Mucosa of stomach (tissue), 1 donor: Measurements from ENCODE around the gene MYO7B.

ENCODE experiments used
- H3K27me3 ChIP-seq: one replicate; pipeline ENCODE4 v1.7.0; 2013; ENCODE audit warnings: mild to moderate bottlenecking, low read length; ENCODE audit not compliant: control insufficient read depth, insufficient read depth
- H3K36me3 ChIP-seq: one replicate; pipeline ENCODE4 v1.7.0; 2013; ENCODE audit warnings: low read length; ENCODE audit not compliant: control insufficient read depth, insufficient read depth
- H3K4me1 ChIP-seq: one replicate; pipeline ENCODE4 v1.7.0; 2013; ENCODE audit warnings: mild to moderate bottlenecking, low read length; ENCODE audit not compliant: control insufficient read depth, insufficient read depth
- H3K4me3 ChIP-seq: one replicate; pipeline ENCODE4 v1.7.0; 2013; ENCODE audit warnings: low read length
- H3K9ac ChIP-seq: one replicate; pipeline ENCODE4 v1.7.0; 2013; ENCODE audit warnings: mild to moderate bottlenecking, low read length, moderate library complexity
- H3K9me3 ChIP-seq: one replicate; pipeline ENCODE4 v1.7.0; 2013; ENCODE audit warnings: mild to moderate bottlenecking, low read length, moderate library complexity; ENCODE audit not compliant: control insufficient read depth
- donor health status: Pancreatic carcinoma.

Gene MYO7B

GRCh38 chr2:127535422-127535901, at the start of gene MYO7B:
TSS of gene MYO7B (plus strand) at chr2:127535683. CDS start at chr2:127559723, 24,040 bp downstream.
- Histone ChIP-seq H3K4me1 (no peaks in the 10 kb centered on the region), H3K9me3 (no peaks in the 10 kb centered on the region), H3K4me3 (no peak within 1 kb of the TSS), H3K9ac (no peak within 1 kb of the TSS), H3K27me3 (no peaks in the 10 kb centered on the region), H3K36me3 (no peaks in the 10 kb centered on the region)

GRCh38 chr2:127485694-127486071, 49.8 kb upstream of the MYO7B start:
- peaks cover 18% of the 10 kb centered on the region for H3K36me3 ChIP-seq
- no peaks in the 10 kb centered on the region for H3K27me3 ChIP-seq
- no peaks in the 10 kb centered on the region for H3K4me1 ChIP-seq
- H3K9ac ChIP-seq = no peak overlapping the region
- H3K9me3 ChIP-seq = no peaks in the 10 kb centered on the region
- no peak overlapping the region for H3K4me3 ChIP-seq

- no peak overlapping the region for H3K9ac ChIP-seq
- no peaks in the 10 kb centered on the region for H3K27me3 ChIP-seq
- H3K9me3 ChIP-seq = no peaks in the 10 kb centered on the region
- no peaks in the 10 kb centered on the region for H3K4me1 ChIP-seq
- peaks cover 18% of the 10 kb centered on the region for H3K36me3 ChIP-seq
- no peak overlapping the region for H3K4me3 ChIP-seq
These were observed 49.0 kb upstream of the MYO7B start for GRCh38 chr2:127486247-127487058.

- H3K9me3 ChIP-seq = no peaks in the 10 kb centered on the region
- H3K27me3 ChIP-seq = no peaks in the 10 kb centered on the region
- H3K4me3 ChIP-seq = no peak overlapping the region
- H3K4me1 ChIP-seq = no peaks in the 10 kb centered on the region
- no peak overlapping the region for H3K9ac ChIP-seq
- H3K36me3 ChIP-seq = peaks cover 11% of the 10 kb centered on the region
These were observed 45.2 kb upstream of the MYO7B start for GRCh38 chr2:127490283-127490682.

- H3K9me3 ChIP-seq = no peaks in the 10 kb centered on the region
- no peaks in the 10 kb centered on the region for H3K27me3 ChIP-seq
- H3K4me1 ChIP-seq = no peaks in the 10 kb centered on the region
- no peak overlapping the region for H3K4me3 ChIP-seq
- no peak overlapping the region for H3K9ac ChIP-seq
- H3K36me3 ChIP-seq = peaks cover 6% of the 10 kb centered on the region
These were observed 37.1 kb upstream of the MYO7B start for GRCh38 chr2:127498386-127498785.

- Histone ChIP-seq H3K4me1 (no peaks in the 10 kb centered on the region), H3K27me3 (no peaks in the 10 kb centered on the region), H3K9ac (no peak overlapping the region), H3K4me3 (no peak overlapping the region), H3K36me3 (peaks cover 16% of the 10 kb centered on the region), H3K9me3 (no peaks in the 10 kb centered on the region)
These were observed 32.0 kb upstream of the MYO7B start for GRCh38 chr2:127503491-127503890.

GRCh38 chr2:127504552-127505430, 30.7 kb upstream of the MYO7B start:
- Histone ChIP-seq H3K4me1 (no peaks in the 10 kb centered on the region), H3K9me3 (no peaks in the 10 kb centered on the region), H3K36me3 (peaks cover 16% of the 10 kb centered on the region), H3K9ac (no peak overlapping the region), H3K27me3 (no peaks in the 10 kb centered on the region), H3K4me3 (no peak overlapping the region)

GRCh38 chr2:127506510-127506909, 29.0 kb upstream of the MYO7B start:
- Histone ChIP-seq H3K27me3 (no peaks in the 10 kb centered on the region), H3K9me3 (no peaks in the 10 kb centered on the region), H3K36me3 (peaks cover 16% of the 10 kb centered on the region), H3K9ac (no peak overlapping the region), H3K4me1 (no peaks in the 10 kb centered on the region), H3K4me3 (no peak overlapping the region)

- Histone ChIP-seq H3K4me3 (no peak overlapping the region), H3K9ac (no peak overlapping the region), H3K4me1 (no peaks in the 10 kb centered on the region)
These were observed 27.4 kb upstream of the MYO7B start for GRCh38 chr2:127508023-127508630.

GRCh38 chr2:127508631-127509034, 26.9 kb upstream of the MYO7B start:
- H3K4me1 ChIP-seq = no peaks in the 10 kb centered on the region
- no peak overlapping the region for H3K9ac ChIP-seq
- peaks cover 9% of the 10 kb centered on the region for H3K36me3 ChIP-seq
- H3K4me3 ChIP-seq = no peak overlapping the region
- H3K9me3 ChIP-seq = no peaks in the 10 kb centered on the region
- H3K27me3 ChIP-seq = no peaks in the 10 kb centered on the region

More at GRCh38 chr2:127508023-127508630, 27.4 kb upstream of the MYO7B start:
- H3K9me3 ChIP-seq = no peaks in the 10 kb centered on the region
- peaks cover 9% of the 10 kb centered on the region for H3K36me3 ChIP-seq
- no peaks in the 10 kb centered on the region for H3K27me3 ChIP-seq

GRCh38 chr2:127510073-127510472, 25.4 kb upstream of the MYO7B start:
- H3K4me1 ChIP-seq = no peaks in the 10 kb centered on the region
- H3K27me3 ChIP-seq = no peaks in the 10 kb centered on the region
- no peaks in the 10 kb centered on the region for H3K9me3 ChIP-seq

More at GRCh38 chr2:127510073-127510472, 25.4 kb upstream of the MYO7B start:
- Histone ChIP-seq H3K4me3 (no peak overlapping the region), H3K36me3 (peaks cover 4% of the 10 kb centered on the region), H3K9ac (no peak overlapping the region)
